Mononuclear cell (primary cell): ENCODE data around the gene C22orf15. TPM values are rescaled to one million over a fixed set of nuclear protein-coding genes. Genes with fewer than 3 reads are reported as not detected.

Experiments used
- H3K27me3 ChIP-seq: 2 replicates; pipeline ENCODE4 v1.6.0; 2011; ENCODE audit warnings: low read length, control low read depth; ENCODE audit not compliant: insufficient read depth
- H3K4me1 ChIP-seq: 2 replicates; pipeline ENCODE4 v1.5.1; 2011; ENCODE audit warnings: mild to moderate bottlenecking, low read length, control low read depth; ENCODE audit not compliant: insufficient read depth
- H3K4me3 ChIP-seq: 2 replicates; pipeline ENCODE4 v1.5.1; 2011; ENCODE audit warnings: mild to moderate bottlenecking, low read length, moderate library complexity
- H3K9me3 ChIP-seq: 2 replicates; pipeline ENCODE4 v1.5.1; 2011; ENCODE audit warnings: low read depth, mild to moderate bottlenecking, control low read depth, low read length
- total RNA-seq: library from RNA; depleted of rRNA; stranded (reverse); fragments of >200 nt; gene quantifications from one replicate; pipeline ENCODE4 v1.2.3, GENCODE V29; 2012

Gene C22orf15
- total RNA-seq, 1 donor: 0.31 TPM

- H3K4me1 ChIP-seq: no peaks in the 10 kb centered on the region
- no peaks in the 10 kb centered on the region for H3K27me3 ChIP-seq
- H3K4me3 ChIP-seq: no peak overlapping the region
Observed at GRCh38 chr22:23756891-23757290, 5.9 kb upstream of the C22orf15 start.

DNA sequence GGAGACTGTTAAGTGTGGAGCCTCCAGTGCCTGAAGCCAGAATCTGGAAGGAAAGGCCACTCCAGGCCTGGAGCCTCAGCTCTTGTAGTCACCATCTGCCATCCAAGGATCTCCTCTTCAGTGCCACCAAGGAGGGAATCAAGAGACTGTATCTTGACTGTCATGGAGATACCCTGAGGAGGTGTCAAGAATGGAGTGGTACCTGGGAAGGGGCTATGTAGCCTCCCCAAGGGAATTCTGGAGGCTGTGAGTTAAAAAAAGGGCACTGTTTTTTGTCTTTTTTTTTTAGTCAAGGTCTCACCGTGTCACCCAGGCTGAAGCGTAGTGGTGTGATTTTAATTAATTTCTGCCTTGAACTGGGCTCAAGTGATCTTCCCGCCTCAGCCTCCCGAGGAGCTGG, 3.2 kb upstream of the C22orf15 start:
- Histone ChIP-seq H3K4me1 (peaks cover 21% of the 10 kb centered on the region), H3K27me3 (no peaks in the 10 kb centered on the region), H3K9me3 (no peaks in the 10 kb centered on the region), H3K4me3 (no peak overlapping the region)

More at GRCh38 chr22:23756891-23757290, 5.9 kb upstream of the C22orf15 start:
- H3K9me3 ChIP-seq: no peaks in the 10 kb centered on the region

DNA sequence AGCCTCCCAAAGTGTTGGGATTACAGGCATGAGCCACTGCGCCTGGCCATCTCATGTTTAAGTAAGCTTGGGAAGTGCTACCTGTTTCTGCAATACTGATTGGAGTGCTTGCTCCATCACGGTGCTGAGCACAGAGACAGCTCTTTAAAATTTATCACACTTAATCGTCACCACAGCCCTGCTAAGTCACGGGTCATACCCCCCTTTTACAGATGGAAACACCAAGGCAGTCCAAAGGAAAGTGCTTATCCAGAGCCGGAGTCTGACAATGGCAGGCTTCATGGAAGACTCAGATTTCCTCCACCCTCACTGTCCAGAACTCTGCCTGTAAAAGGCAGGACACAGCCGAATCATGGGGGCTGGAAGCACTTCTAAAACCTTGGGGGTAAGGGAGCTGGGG, 2.7 kb upstream of the C22orf15 start:
- no peaks in the 10 kb centered on the region for H3K27me3 ChIP-seq
- H3K4me1 ChIP-seq: peaks cover 25% of the 10 kb centered on the region
- no peak overlapping the region for H3K4me3 ChIP-seq
- no peaks in the 10 kb centered on the region for H3K9me3 ChIP-seq

- no peaks in the 10 kb centered on the region for H3K9me3 ChIP-seq
- H3K4me3 ChIP-seq: peak overlapping the region; percentile 27
- H3K27me3 ChIP-seq: no peaks in the 10 kb centered on the region
- peaks cover 48% of the 10 kb centered on the region for H3K4me1 ChIP-seq
Observed at GRCh38 chr22:23763579-23763945, 772 bp downstream of the C22orf15 start.

DNA sequence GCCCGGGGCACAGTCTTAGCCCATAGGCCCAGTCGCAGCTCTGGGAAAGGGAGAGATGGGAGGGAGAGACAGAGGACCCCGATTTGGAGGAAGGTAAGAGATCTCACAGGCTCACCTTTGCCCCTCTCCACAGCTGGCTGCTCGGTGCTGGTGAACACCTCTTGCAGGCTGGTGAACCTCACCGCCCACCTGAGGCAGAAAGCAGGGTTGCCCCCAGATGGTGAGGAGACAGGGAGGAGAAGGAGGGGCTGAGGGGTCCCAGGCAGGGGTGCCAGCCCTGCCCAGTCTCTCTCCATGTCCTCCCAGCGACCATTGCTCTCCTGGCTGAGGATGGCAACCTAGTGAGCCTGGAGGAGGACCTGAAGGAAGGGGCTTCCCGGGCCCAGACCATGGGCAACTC, 1.2 kb downstream of the C22orf15 start:
- peaks cover 50% of the 10 kb centered on the region for H3K4me1 ChIP-seq
- H3K9me3 ChIP-seq: no peaks in the 10 kb centered on the region
- H3K27me3 ChIP-seq: no peaks in the 10 kb centered on the region
- no peak overlapping the region for H3K4me3 ChIP-seq

DNA sequence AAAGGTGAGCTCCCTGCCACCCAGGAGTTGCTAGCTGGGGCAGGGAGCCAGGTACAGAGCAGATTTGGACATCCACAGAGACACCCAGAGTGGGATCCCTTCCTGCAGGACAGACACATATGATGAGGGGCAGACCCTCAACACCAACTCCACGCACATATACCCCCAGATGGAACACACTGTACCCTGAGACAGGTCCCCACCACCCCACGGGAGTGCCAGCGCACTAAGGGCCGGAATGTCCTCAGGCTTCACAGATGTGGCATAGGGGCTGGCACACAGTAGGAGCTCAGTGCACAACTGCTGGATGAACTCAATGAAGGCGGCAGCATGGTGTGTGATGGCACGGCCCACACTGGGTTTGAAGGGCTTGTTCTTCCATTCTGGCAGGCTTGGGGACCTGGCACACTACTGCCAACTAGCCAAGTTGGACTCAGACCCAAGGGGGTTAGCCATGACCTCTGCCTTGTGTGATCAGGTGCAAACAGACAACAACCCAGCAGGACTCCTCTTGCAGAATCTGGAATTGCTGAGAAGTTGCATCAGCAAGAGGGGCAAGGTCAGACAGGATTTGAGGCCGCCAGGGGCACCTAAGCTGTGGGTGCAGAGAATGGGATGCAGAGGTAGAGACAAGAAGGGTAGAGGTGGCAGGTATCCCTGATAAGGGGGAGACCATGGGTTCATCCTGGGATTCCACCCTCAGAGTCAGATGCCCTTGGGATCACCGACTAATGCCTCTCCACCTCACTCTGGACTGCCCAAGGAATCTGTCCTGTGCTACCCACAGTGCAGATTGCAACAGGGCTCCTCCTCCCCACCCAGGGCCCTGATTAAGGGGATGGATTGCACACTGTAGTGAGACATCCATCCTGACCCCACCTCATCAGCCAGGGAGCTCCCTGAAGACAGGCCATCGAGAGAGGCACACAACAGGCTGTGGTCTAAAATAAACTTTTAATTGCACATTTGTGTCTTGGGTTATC, 2.4 kb downstream of the C22orf15 start:
- H3K4me3 ChIP-seq: no peak overlapping the region
- peaks cover 50% of the 10 kb centered on the region for H3K4me1 ChIP-seq
- no peaks in the 10 kb centered on the region for H3K27me3 ChIP-seq
- no peaks in the 10 kb centered on the region for H3K9me3 ChIP-seq

- no peaks in the 10 kb centered on the region for H3K9me3 ChIP-seq
Observed at GRCh38 chr22:23767303-23767672, 4.5 kb downstream of the C22orf15 start.

GRCh38 chr22:23767673-23768548, 5.1 kb downstream of the C22orf15 start, which contains the start of gene CHCHD10:
TSS of gene CHCHD10 (minus strand) at chr22:23767972. CDS start at chr22:23767874, 98 bp downstream.
- H3K4me3 ChIP-seq: peak within 1 kb of the TSS; percentile 63
- no peaks in the 10 kb centered on the region for H3K27me3 ChIP-seq
- H3K9me3 ChIP-seq: no peaks in the 10 kb centered on the region
- H3K4me1 ChIP-seq: peaks cover 67% of the 10 kb centered on the region

More at GRCh38 chr22:23767303-23767672, 4.5 kb downstream of the C22orf15 start:
- Histone ChIP-seq H3K4me1 (peaks cover 69% of the 10 kb centered on the region), H3K27me3 (no peaks in the 10 kb centered on the region), H3K4me3 (peak overlapping the region; percentile 63)

DNA sequence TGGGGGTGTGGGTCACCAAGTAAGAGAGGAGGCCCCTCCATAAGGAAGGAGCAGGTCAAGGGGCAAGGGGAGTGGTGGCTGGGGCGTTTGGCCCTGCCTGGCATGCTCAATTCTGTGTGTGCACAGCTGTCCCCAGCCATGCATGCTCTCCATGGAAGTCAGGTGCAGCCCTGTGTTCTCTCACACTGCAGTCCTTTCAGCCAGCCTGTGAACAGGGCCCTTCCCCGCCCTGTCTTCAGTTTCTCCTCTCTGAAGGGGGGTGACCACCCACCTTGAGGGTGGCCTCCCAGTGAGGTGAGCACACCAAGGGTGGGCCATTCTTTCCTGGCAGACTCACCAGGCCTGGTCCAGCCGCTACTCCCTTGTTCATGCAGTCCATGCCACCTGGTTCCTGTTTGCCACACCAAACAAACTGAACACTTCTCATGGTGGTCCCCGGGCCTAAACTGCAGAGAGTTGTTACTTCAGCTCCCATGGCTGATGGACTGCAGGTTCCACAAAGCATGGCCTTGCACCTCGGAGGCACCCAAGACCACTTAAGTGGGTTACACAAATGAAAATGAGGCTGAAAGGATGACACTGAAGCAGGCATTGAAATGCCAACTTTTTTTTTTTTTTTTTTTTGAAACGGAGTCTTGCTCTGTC, 6.7 kb downstream of the C22orf15 start:
- no peaks in the 10 kb centered on the region for H3K27me3 ChIP-seq
- H3K4me3 ChIP-seq: no peak overlapping the region
- peaks cover 51% of the 10 kb centered on the region for H3K4me1 ChIP-seq
- no peaks in the 10 kb centered on the region for H3K9me3 ChIP-seq

DNA sequence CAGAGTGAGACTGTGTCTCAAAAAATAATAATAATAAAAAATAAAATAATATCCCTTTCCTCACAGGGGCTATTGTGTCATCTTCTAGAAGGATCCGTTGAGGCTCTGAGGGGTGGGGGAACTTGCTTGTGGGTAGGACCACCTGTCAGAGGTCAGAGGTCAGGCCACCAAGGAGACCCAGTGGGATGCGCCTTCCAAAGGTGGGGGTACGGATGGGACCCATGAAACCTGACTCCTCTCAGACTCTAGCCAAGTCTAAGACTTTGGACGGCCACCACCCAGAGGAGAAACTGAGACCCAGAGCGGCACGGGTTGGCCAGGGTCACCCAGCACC, 9.5 kb downstream of the C22orf15 start:
- Histone ChIP-seq H3K27me3 (no peaks in the 10 kb centered on the region), H3K4me3 (no peak overlapping the region), H3K4me1 (peaks cover 29% of the 10 kb centered on the region), H3K9me3 (no peaks in the 10 kb centered on the region)

DNA sequence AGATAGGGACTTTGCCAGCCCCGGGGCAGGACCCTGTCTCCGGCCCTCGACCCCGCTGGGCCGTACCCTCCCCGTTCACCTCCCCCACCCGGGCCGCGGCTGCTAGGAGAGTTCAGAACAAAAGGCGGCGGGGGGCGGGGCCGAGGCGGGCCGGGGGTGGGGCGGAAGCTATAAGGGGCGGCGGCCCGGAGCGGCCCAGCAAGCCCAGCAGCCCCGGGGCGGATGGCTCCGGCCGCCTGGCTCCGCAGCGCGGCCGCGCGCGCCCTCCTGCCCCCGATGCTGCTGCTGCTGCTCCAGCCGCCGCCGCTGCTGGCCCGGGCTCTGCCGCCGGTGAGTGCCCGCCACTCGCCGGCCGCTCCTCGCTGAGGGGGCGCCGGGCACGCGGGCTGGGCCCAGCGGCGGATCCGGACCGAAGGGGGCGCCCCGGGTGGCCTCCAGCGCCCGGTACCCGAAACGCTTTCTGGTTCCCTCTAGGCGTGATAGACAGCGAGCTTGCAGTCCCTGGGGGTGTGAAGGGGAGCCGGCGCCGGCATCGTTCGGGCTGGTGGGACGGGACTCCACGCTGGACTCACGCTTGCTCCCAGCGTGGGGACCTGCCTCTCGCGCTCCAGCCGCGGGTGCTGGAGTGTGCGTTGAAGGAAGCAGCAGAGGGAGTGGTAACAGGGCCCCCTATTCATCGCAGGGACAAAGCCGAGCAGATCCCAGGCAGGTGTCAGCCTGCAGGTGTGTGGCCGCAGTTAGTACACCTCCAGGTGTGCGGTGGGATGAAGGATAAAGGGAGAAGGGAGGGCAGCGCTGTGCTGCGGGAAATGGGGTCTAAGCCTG, 10.1 kb downstream of the C22orf15 start, which contains the start of gene MMP11:
Gene MMP11, plus strand, starts transcription at position 201 of the 825 bp plus-strand sequence. Its CDS starts 22 bp downstream, at position 223.
- Histone ChIP-seq H3K4me3 (peak within 1 kb of the TSS; percentile 19), H3K27me3 (no peaks in the 10 kb centered on the region), H3K9me3 (no peaks in the 10 kb centered on the region), H3K4me1 (peaks cover 29% of the 10 kb centered on the region)

DNA sequence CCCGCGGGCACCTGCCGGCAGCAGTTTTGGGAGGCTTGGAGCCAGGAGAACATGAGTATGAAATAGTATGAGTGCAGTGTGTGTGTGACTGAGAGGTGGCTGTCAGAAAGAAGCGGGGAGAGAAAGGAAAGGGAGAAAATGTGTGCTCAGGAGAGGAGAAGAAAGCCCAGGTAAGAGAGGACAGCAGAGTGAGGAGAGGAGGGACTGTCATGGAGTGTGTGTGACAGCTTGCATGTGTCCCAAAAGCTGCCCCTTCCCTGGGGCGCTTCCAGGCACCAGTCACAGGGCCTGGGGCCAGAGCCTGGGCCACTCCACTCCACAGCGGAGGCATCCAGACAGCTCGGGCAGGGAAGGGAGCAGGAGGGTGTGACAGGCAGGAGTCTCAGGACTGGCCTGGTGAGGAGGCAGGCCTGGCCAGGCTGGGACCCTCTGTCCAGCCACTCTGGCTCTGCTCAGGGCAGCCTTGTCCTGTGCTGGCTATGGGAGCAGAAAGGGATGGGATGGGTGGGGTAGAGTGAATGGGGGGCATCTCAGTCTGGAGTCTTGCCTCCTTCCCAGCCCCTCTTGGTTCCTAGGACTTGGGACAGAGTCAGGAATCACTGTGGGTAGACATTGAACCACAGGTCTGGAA, 10.8 kb downstream of the C22orf15 start:
- H3K4me1 ChIP-seq: peaks cover 23% of the 10 kb centered on the region
- no peaks in the 10 kb centered on the region for H3K27me3 ChIP-seq
- H3K4me3 ChIP-seq: no peak overlapping the region
- no peaks in the 10 kb centered on the region for H3K9me3 ChIP-seq

DNA sequence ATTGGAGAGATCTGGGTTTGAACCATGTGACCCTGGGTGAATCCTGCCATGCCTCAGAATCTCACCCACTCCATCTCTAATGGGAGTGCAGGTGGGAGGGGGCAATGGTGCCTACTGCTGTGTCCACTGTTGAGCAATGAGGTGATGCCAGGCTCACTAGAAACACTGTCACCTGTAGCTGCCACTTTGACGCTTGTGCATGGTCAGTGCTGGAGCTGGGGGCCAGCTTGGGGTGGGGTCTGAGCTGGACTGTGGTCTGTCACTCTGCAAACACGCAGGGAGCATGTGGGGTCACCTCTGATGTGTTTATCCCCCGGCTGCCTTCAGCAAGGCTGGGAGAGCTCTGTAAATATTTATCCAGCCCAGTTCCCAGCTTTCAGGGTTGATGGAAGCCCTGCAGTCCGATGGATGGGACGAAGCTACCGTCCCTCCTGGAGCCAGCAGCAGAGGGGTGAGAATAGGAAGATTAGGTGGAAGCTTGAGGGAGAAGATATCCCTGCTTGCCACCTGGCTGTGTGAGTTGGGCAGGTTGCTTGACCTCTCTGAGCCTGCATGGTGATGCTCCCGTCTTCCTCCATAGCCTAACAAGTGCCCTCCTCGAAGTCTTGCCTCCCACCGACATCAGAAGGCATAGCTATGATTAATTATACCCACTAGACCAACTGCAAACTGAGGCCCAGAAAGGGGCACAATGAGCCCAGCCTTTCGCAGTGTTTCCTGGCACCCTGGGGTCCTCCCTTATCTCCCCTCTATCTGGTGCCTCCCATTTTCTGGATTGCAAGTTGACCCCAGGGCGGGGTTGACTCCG, 11.5 kb downstream of the C22orf15 start:
- Histone ChIP-seq H3K9me3 (no peaks in the 10 kb centered on the region), H3K27me3 (no peaks in the 10 kb centered on the region), H3K4me1 (peaks cover 21% of the 10 kb centered on the region), H3K4me3 (no peak overlapping the region)
